GM18526 (cell line): ENCODE data around the gene COPS3.

Experiments used
- POLR2A ChIP-seq: IDR thresholded peaks from 3 replicates; pipeline ENCODE4 v1.6.1; 2011; ENCODE audit not compliant: insufficient read length; ENCODE audit errors: extremely low read depth

The COPS3 gene

DNA sequence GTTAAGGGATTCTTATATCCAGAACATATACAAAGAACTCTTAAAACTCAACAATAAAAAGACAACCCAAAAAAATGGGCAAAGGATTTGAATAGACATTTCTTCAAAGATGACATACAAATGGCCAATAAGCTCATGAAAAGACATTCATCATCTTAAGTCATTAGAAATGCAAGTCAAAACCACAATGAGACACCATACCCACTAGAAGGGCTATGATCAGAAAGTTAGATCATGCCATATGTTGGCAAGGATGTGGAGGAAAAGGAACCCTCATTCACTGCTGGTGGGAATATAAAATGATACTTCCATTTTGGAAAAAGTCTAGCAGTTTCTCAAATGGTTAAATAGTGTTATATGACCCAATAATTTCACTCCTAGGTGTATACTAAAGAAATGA is 84.3 kb downstream of the COPS3 start:
- TF ChIP-seq POLR2A, result no peak
